NCI-H2081 (cell line): Measurements from ENCODE around the gene UNC45A.
"Not testable (repeated sequence)": the region's sequence is repeated elsewhere in the genome, so short reads cannot be mapped to it uniquely, and the experiment has no call there.

Experiments used
- DNase-seq, 2 experiments: peaks; one replicate each; lab custom pipeline; 2025; lab: John Stamatoyannopoulos, UW

Gene UNC45A

GRCh38 chr15:90934949-90935751 is at the start of gene UNC45A:
TSS of gene UNC45A (plus strand) at chr15:90935285. CDS start at chr15:90935325, 40 bp downstream.
- DNase-seq = peak; percentile 93 to 94

GRCh38 chr15:90885432-90886290 is 49.4 kb upstream of the UNC45A start:
- peak; percentile 41 to 51 for DNase-seq

- no peak for DNase-seq
Observed at GRCh38 chr15:90886291-90886614, 48.8 kb upstream of the UNC45A start.

GRCh38 chr15:90887037-90887481 is 48.0 kb upstream of the UNC45A start:
- DNase-seq = no peak

GRCh38 chr15:90889313-90889730 is 45.8 kb upstream of the UNC45A start:
- DNase-seq = no peak

GRCh38 chr15:90889736-90890456 is 45.2 kb upstream of the UNC45A start:
- no peak for DNase-seq

GRCh38 chr15:90890839-90891238 is 44.2 kb upstream of the UNC45A start:
- no peak for DNase-seq

- no peak for DNase-seq
Observed at GRCh38 chr15:90891346-90891949, 43.6 kb upstream of the UNC45A start.

- DNase-seq = no peak
Observed at GRCh38 chr15:90892023-90892422, 43.1 kb upstream of the UNC45A start.

- no peak for DNase-seq
Observed at GRCh38 chr15:90892498-90893174, 42.4 kb upstream of the UNC45A start.

GRCh38 chr15:90893175-90894090 is 41.7 kb upstream of the UNC45A start:
- DNase-seq = no peak

GRCh38 chr15:90895571-90896117 is 39.4 kb upstream of the UNC45A start:
- peak; percentile 4 to 47 for DNase-seq

- not testable (repeated sequence) for DNase-seq
Observed at GRCh38 chr15:90897131-90897655, 37.9 kb upstream of the UNC45A start.

- no peak for DNase-seq
Observed at GRCh38 chr15:90901175-90902039, 33.7 kb upstream of the UNC45A start.

GRCh38 chr15:90902040-90902839 is 32.8 kb upstream of the UNC45A start:
- DNase-seq = peak; percentile 77 to 82

GRCh38 chr15:90902840-90903732 is 32.0 kb upstream of the UNC45A start, which contains the start of gene MAN2A2:
TSS of gene MAN2A2 (plus strand) at chr15:90903302. CDS start at chr15:90904208, 906 bp downstream.
- peak; percentile 44 to 69 for DNase-seq
